NCI-H1436 treated with DMSO at 0.1 percent for 48 hours (cell line): Measurements from ENCODE around the gene NCOA3.
"Not testable (repeated sequence)": the region's sequence is repeated elsewhere in the genome, so short reads cannot be mapped to it uniquely, and the experiment has no call there.

Experiments used
- DNase-seq: peaks from one replicate; lab custom pipeline; 2025; lab: John Stamatoyannopoulos, UW

NCOA3 gene

GRCh38 chr20:47468290-47469050 is 33.2 kb upstream of the NCOA3 start:
- DNase-seq = no peak

- no peak for DNase-seq
Observed at GRCh38 chr20:47475419-47476044, 26.2 kb upstream of the NCOA3 start.

DNA sequence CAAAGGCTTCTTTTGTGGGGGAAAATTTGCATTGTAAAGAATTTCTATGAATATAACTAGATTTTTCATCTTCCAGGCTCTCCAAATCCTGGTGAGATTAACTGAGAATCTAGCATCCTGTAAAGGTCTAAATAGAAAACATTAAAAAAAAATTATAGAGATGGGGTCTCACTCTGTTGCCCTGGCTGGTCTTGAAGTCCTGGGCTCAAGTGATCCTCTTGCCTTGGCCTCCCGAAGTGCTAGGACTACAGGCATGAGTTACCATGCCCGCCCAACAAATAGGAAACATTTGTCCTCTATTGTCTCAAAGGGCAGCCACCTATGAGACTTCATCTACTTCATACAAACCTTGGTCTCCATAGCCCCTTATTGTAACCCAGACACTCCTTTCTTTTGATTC is 25.2 kb upstream of the NCOA3 start:
- DNase-seq = no peak

- no peak for DNase-seq
Observed at GRCh38 chr20:47479093-47479492, 22.6 kb upstream of the NCOA3 start.

- DNase-seq = no peak
Observed at GRCh38 chr20:47479506-47479905, 22.2 kb upstream of the NCOA3 start.

DNA sequence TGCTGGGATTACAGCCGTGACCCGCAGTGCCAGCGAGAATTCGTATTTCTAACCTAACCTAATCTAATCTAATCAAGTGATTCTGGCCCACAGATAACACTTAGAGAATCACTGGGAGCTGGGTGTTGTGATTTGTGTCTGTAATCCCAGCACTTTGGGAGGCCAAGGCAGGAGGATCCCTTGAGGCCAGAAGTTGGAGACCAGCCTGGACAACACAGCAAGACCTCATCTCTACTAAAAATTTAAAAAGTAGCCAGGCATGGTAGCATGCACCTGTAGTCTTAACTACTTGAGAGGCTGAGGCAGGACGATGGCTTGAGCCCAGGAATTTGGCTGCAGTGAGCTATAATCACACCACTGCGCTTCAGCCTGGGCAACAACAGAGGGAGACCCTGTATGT is 21.4 kb upstream of the NCOA3 start:
- DNase-seq = no peak

DNA sequence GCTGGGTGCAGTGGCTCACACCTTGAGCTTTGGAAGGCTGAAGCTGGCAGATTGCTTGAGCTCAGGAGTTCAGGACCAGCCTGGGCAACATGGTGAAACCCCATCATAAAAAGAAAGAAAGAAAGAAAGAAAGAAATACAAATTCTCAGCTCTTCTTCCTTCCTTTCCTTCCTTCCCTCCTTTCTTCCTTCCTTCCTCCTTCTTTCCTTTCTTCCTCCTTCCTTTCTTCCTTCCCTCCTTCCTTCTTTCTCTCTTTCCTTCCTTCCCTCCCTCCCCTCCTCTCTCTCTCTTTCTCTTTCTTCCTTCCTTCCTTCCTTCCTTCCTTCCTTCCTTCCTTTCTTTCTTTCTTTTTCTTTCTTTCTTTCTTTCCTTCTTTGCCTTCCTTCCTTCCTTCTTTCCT is 21.0 kb upstream of the NCOA3 start:
- DNase-seq = no peak

DNA sequence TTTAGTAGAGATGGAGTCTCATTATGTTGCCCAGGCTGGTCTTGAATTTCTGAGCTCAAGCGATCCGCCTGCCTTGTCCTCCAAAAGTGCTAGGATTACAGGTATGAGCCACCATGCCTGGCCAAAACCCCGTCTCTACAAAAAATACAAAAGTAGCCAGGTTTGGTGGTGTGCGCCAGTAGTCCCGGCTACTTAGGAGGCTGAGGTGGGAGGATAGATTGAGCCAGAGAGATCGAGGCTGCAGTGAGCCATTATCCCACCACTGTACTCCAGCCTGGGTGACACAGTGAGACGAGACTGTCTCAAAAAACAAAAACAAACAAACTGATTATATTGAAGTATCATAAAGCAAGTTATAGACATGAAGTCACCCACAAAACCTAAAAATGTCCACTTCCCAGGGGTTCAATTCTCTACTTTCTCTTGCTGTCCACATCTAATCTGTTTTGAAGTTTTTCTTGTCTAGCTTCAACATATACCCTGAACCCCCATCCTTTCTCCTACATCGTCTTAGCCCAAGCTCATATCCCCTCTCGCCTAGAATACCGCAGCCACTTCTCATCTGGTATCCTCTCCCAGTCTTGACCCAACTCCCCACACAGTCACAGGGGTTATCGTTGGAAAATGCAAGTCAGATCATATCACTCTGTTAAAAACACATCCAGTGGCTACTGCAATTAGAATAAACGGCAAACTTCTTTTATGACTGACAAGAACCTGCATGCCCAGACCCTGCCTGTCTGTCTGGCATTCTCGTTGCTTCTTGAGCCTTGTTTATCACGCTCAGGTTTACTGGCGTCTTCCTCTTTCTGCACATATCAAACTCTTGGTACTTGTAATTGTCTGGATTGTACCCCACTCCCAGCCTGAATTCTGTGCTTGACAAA is 20.1 kb upstream of the NCOA3 start:
- no peak for DNase-seq

DNA sequence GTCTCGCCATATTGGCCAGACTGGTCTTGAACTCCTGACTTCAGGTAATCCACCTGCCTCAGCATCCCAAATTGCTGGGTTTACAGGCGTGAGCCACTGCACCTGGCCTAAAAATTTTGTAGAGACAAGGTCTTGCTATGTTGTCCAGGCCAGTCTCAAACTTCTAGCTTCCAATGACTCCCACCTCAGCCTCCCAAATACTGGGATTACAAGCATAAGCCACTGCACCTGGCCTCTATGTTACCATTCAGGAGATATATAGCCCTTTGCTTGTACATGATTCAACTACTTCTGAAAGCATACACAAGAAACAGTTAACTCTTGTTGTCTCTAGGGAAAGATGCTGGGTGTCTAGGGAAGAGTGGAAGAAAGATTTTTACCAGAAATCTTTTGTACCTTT is 19.0 kb upstream of the NCOA3 start:
- DNase-seq = no peak

- no peak for DNase-seq
Observed at GRCh38 chr20:47484303-47484702, 17.4 kb upstream of the NCOA3 start.

GRCh38 chr20:47487175-47487917 is 14.3 kb upstream of the NCOA3 start:
- DNase-seq = no peak

DNA sequence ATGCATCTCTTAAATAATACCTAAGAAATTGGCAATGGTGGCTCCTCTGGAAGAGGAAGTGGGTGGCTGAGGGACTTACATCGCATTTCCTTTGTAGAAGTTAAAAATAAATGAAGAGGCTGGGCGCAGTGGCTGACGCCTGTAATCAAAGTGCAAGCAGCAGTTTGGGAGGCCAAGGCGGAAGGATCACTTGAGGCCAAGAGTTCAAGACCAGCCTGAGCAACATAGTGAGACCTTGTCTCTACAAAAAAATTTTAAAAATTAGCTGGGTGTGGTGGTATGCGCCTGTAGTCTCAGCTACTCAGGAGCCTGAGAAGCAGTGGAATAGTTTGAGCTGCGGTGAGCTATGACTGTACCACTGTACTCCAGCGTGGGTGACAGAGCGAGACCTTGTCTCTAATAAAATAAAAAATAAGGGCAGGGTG is 12.2 kb upstream of the NCOA3 start:
- no peak for DNase-seq

GRCh38 chr20:47490795-47491194 is 10.9 kb upstream of the NCOA3 start:
- DNase-seq = no peak

- no peak for DNase-seq
Observed at GRCh38 chr20:47492284-47492683, 9.4 kb upstream of the NCOA3 start.

- peak; percentile 19 for DNase-seq
Observed at GRCh38 chr20:47493175-47493962, 8.3 kb upstream of the NCOA3 start.

- no peak for DNase-seq
Observed at GRCh38 chr20:47493963-47494293, 7.8 kb upstream of the NCOA3 start.

DNA sequence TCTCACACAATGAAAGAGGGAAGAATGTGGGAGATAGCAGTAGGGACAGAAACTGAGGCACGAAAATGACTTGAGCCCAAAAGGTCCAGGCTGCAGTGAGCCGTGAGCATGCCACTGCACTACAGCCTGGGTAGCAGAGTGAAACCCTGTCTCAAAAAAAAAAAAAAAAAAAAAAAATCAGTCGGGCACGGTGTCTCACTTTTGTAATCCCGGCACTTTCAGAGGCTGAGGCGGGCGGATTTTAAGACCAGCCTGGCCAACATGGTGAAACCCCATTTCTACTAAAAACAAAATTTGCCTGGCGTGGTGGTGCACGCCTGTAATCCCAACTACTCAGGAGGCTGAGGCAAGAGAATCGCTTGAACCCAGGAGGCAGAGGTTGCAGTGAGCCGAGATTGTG is 7.1 kb upstream of the NCOA3 start:
- DNase-seq = not testable (repeated sequence)

GRCh38 chr20:47496118-47496517 is 5.6 kb upstream of the NCOA3 start:
- no peak for DNase-seq

DNA sequence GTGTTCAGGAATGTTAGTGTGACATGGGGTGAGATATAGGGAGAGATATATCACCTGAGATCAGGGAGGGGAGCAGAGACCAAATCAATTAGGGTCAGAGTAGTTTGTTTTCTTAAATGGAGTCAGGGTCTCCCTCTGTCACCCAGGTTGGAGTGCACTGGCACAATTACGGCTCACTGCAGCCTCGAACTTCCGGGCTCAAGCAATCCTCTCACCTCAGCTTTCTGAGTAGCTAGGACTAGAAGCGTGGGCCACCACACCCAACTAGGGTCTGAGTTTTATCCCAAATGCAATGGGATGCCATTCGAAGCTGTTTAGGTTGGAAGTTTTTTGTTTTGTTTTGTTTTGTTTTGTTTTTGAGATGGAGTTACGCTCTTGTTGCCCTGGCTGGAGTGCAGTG is 3.1 kb upstream of the NCOA3 start:
- no peak for DNase-seq

- no peak for DNase-seq
Observed at GRCh38 chr20:47499053-47499452, 2.6 kb upstream of the NCOA3 start.

GRCh38 chr20:47500082-47500481 is 1.6 kb upstream of the NCOA3 start:
- DNase-seq = not testable (repeated sequence)
